Gastroesophageal sphincter (tissue), 3 donors: ENCODE results near the gene BHLHE40.

Experiments
- CTCF ChIP-seq, 4 experiments: fragments of 200-600 bp in 2 of 4; fragments of 450-650 bp in 2 of 4; sonication (generic) in 1 of 4; IDR thresholded peaks; one replicate each; pipeline ENCODE4 v1.5.1; 2017 to 2019; ENCODE audit warnings: antibody characterized with exemption in 4 of 4, mild to moderate bottlenecking in 2 of 4, moderate library complexity in 2 of 4
- EP300 ChIP-seq: sonication (generic); formaldehyde crosslinking; IDR thresholded peaks from one replicate; pipeline ENCODE4 v1.6.1; 2017; ENCODE audit warnings: antibody characterized with exemption, mild to moderate bottlenecking
- POLR2A ChIP-seq, 2 donors: fragments of 450-650 bp; IDR thresholded peaks; one replicate each; pipeline ENCODE4 v1.6.1; 2017; ENCODE audit warnings: antibody characterized with exemption in 2 of 2, mild to moderate bottlenecking in 2 of 2, moderate library complexity in 1 of 2

GRCh38 chr3:4988983-4989834, 10.0 kb downstream of the BHLHE40 start:
- TF ChIP-seq CTCF (IDR thresholded peaks at IDR 0.05) (no peak), POLR2A (IDR thresholded peaks at IDR 0.05) (no peak), EP300 (no peak)
